NB4 (cell line): Measurements from ENCODE around the gene GABRB3.

Source experiments
- CTCF ChIP-seq: IDR thresholded peaks from one replicate; pipeline ENCODE4 v1.5.1; 2012; ENCODE audit warnings: low read depth, low read length
- MYC ChIP-seq: IDR thresholded peaks from 2 replicates; pipeline ENCODE4 v1.6.1; 2011; ENCODE audit warnings: low read depth, low read length

GRCh38 chr15:26712335-26712734 is 60.5 kb downstream of the GABRB3 start:
- TF ChIP-seq CTCF = no peak
- no peak for TF ChIP-seq MYC
